Nephron progenitor cell (in vitro differentiated cells): Measurements from ENCODE around the gene COX5A.

Experiments used
- DNase-seq: peaks from one replicate; pipeline ENCODE4 v3.0.0; 2021
- H3K27ac Mint-ChIP-seq: 2 replicates; pipeline ENCODE4 v1.8.0; 2021; ENCODE audit warnings: mild to moderate bottlenecking, moderate library complexity, mixed read lengths
- H3K27me3 Mint-ChIP-seq: 2 replicates; pipeline ENCODE4 v1.8.0; 2021; ENCODE audit warnings: mild to moderate bottlenecking, low read depth, mixed read lengths; ENCODE audit not compliant: poor library complexity
- H3K36me3 Mint-ChIP-seq: 2 replicates; pipeline ENCODE4 v1.8.0; 2021; ENCODE audit warnings: low read depth, mixed read lengths
- H3K4me1 Mint-ChIP-seq: 2 replicates; pipeline ENCODE4 v1.8.0; 2021; ENCODE audit warnings: mixed read lengths
- H3K4me3 Mint-ChIP-seq: 2 replicates; pipeline ENCODE4 v1.8.0; 2021; ENCODE audit warnings: mild to moderate bottlenecking, moderate library complexity, mixed read lengths
- H3K9me3 Mint-ChIP-seq: 2 replicates; pipeline ENCODE4 v1.8.0; 2021; ENCODE audit warnings: mild to moderate bottlenecking, moderate library complexity, mixed read lengths
- CTCF ChIP-seq: fragments of 200-600 bp; sonication (generic); IDR thresholded peaks from 2 replicates; pipeline ENCODE4 v1.5.0; 2021; ENCODE audit warnings: antibody characterized with exemption

Gene COX5A

GRCh38 chr15:74976159-74976558 is 38.3 kb upstream of the COX5A start:
- no peak overlapping the region for H3K4me3 Mint-ChIP-seq
- TF ChIP-seq CTCF: no peak
- H3K36me3 Mint-ChIP-seq: no peaks in the 10 kb centered on the region
- H3K4me1 Mint-ChIP-seq: no peaks in the 10 kb centered on the region
- no peak for DNase-seq
- no peak overlapping the region for H3K27ac Mint-ChIP-seq
- no peaks in the 10 kb centered on the region for H3K9me3 Mint-ChIP-seq
- peaks cover 21% of the 10 kb centered on the region for H3K27me3 Mint-ChIP-seq

GRCh38 chr15:74967670-74968069 is 29.8 kb upstream of the COX5A start:
- no peak for TF ChIP-seq CTCF
- H3K4me1 Mint-ChIP-seq: peaks cover 12% of the 10 kb centered on the region
- H3K27ac Mint-ChIP-seq: no peak overlapping the region
- H3K4me3 Mint-ChIP-seq: no peak overlapping the region
- H3K36me3 Mint-ChIP-seq: no peaks in the 10 kb centered on the region
- no peak for DNase-seq
- no peaks in the 10 kb centered on the region for H3K9me3 Mint-ChIP-seq
- peaks cover 24% of the 10 kb centered on the region for H3K27me3 Mint-ChIP-seq

GRCh38 chr15:74964794-74965193 is 26.9 kb upstream of the COX5A start:
- Mint-ChIP-seq H3K9me3 (no peaks in the 10 kb centered on the region), H3K27me3 (peaks cover 49% of the 10 kb centered on the region), H3K27ac (no peak overlapping the region), H3K4me3 (no peak overlapping the region), H3K4me1 (peaks cover 20% of the 10 kb centered on the region), H3K36me3 (no peaks in the 10 kb centered on the region)
- TF ChIP-seq CTCF: no peak
- DNase-seq: no peak

- no peak for DNase-seq
- TF ChIP-seq CTCF: no peak
- Mint-ChIP-seq H3K27ac (no peak overlapping the region), H3K36me3 (no peaks in the 10 kb centered on the region), H3K27me3 (peaks cover 65% of the 10 kb centered on the region), H3K4me1 (peaks cover 36% of the 10 kb centered on the region), H3K9me3 (no peaks in the 10 kb centered on the region), H3K4me3 (no peak overlapping the region)
Measured at GRCh38 chr15:74963213-74963612, 25.3 kb upstream of the COX5A start.

- TF ChIP-seq CTCF: no peak
- Mint-ChIP-seq H3K36me3 (no peaks in the 10 kb centered on the region), H3K27me3 (peaks cover 70% of the 10 kb centered on the region), H3K27ac (no peak overlapping the region), H3K4me3 (no peak overlapping the region), H3K4me1 (peaks cover 41% of the 10 kb centered on the region), H3K9me3 (no peaks in the 10 kb centered on the region)
- no peak for DNase-seq
Measured at GRCh38 chr15:74962671-74963070, 24.8 kb upstream of the COX5A start.

GRCh38 chr15:74962219-74962618 is 24.3 kb upstream of the COX5A start:
- peaks cover 42% of the 10 kb centered on the region for H3K4me1 Mint-ChIP-seq
- H3K27me3 Mint-ChIP-seq: peaks cover 75% of the 10 kb centered on the region
- H3K27ac Mint-ChIP-seq: no peak overlapping the region
- DNase-seq: no peak
- no peak overlapping the region for H3K4me3 Mint-ChIP-seq
- TF ChIP-seq CTCF: no peak
- H3K36me3 Mint-ChIP-seq: no peaks in the 10 kb centered on the region
- H3K9me3 Mint-ChIP-seq: no peaks in the 10 kb centered on the region
